ENCODE measurements around the gene MPST.

Gene MPST

DNA sequence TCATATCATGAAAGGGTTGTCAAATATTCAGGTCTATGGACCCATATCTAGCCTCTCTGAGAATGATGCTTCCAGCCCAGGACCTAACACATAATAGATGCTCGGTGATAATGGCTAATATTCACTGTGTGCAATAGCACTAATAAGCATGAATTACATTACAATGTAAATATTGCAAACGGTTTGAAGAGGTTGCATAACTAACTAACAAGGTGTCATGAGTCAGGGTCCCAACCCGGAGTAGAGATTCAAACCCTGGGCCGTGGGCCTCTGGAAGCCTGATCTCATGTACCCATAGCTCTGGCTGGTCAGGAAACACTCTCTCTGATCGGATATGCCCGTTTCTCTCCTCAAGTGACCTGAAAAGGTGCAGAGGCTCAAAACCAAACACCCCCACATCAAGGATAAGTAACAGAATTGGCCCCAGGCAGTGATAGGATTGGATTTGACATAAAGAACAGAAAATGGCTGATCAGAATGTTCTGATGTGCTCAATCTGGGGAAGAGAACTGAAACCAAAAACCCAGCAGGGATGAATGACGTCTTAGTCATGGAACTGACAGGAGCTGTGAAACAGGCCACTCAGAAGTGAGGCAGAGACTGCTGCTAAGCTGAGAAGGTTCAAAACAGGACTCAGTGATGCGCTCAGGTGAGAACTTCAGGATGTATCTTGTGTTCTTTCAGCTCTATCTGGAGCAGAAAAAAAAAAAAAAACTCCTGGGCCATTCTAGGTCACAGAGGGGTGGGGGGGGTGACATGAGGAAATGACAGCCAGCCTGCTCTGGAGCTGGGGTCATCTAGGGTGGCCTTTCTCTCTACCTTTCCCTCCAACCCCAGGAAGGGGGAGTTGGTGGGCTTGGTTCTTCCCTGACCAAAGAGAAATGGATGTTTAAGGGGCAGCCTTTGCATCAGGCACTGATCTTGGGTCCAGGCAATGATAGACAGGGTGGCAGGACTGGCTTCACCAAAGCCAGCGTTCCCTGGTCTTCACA lies 25.4 kb downstream of the MPST start:
- no peak for DNase-seq (ENCODE audit: low read depth in 2 of 2)

DNA sequence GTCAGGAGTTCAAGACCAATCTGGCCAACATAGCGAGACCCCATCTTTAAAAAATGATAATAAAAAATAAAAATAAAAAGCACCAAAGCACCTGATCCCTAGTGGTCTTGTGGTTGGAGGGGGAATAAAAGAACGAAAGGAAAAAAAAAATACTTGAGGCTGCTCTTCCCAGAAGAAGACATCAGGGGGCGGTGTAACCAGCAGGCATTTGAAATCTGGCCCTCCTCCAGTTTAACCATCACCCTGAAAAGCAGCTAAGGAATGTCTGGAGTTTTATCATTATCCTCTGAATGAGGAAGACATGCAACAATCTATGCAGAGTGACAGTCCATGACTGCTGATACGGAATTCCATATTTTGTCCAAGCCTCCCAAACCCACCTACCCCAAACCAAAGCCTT lies 26.4 kb downstream of the MPST start:
- no peak for DNase-seq (ENCODE audit: low read depth in 2 of 2)

DNA sequence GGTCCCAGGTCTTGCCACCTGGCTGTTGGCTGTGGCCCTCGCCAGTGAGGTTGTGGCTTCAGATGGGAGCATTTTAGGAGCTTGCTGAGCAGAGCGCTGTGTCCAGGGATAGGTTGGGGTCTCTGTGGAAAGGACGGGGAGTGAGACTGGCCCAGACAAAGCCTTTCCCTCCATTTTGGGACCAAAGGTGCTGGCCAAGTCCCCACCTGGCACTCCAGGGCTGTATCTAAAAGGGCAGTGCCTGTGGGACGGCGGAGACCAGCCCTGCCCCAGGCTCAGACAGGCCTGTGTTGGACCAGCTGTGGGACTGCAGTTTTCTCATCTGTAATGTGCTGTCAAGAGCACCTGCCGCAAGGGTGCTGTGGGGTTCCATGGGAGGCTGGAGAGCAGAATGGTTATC lies 27.0 kb downstream of the MPST start:
- DNase-seq (ENCODE audit: low read depth in 2 of 2): no peak

DNA sequence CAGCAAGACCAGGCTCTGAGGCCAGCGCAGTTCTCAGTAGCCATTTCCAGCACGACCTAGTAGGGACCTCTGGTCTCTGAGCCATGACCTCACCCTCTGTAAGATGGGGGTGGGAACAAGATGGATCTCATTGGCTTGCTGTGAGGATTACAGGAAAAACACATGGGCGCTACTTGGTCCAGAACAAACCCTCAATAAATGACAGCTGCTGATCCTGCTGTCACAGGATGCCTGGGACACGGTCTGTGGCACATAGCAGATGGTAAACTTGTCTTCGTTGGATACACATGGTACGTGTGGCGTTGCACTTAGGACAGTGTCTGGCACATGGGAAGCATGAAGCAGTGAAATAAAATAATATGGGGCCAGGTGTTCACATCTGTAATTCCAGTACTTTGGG lies 27.5 kb downstream of the MPST start:
- no peak for DNase-seq (ENCODE audit: low read depth in 2 of 2)

DNA sequence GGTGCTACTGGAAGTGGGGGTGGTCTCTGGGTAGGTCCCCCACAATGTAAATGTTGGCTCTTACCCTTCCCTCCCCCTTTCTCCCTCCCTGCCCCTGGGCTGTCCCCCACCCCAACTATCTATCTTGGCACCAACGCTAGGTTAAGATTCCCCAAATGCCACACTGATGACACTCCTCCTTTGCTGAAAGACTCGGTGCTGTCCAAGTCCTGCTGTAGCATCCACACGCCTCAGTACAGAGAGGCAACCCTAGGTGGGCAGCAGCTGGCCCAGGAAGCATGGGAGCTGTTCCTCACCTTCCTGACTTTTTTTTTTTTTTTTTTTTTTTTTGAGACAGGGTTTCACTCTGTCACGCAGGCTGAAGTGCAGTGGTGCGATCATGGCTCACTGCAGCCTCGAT lies 28.6 kb downstream of the MPST start:
- no peak for DNase-seq (ENCODE audit: low read depth in 2 of 2)

DNA sequence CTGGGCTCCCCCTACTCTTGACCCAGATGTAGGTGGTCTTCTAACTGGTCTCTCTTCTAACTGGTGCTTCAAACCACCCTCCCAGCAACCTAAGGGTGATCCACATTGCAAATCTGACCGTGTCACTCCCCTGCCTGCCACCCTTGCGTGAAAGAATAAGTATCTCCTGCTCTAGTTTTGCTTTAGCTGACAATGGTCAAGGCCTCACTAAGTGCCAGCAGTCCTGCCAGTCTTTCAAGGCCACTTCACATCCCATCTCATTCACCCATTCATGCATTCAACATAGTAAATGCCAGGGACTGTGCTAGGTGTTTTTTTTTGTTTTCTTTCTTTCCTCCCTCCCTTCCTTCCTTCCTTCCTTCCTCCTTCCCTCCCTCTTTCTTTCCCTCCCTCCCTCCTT lies 29.7 kb downstream of the MPST start:
- DNase-seq (ENCODE audit: low read depth in 2 of 2): no peak

DNA sequence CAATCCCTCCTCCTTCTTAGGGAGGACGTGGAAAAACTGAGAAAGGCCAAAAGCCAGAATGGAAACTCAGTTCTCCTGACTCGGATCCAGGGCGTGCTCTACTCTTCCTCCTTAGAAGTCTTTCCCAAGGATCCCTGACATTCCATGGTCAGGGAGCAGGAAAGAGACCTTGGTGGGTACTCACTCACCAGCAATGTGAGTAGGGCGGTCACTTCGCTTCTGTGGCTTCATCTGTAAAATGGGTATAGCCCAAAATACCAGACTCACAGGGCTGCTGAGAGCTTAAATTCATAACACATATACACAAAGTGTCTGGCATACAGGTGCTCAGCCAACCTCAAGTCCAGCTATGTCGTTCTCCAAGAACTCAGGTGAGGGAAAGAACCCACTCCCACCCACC lies 31.4 kb downstream of the MPST start:
- DNase-seq (ENCODE audit: low read depth in 2 of 2): no peak

DNA sequence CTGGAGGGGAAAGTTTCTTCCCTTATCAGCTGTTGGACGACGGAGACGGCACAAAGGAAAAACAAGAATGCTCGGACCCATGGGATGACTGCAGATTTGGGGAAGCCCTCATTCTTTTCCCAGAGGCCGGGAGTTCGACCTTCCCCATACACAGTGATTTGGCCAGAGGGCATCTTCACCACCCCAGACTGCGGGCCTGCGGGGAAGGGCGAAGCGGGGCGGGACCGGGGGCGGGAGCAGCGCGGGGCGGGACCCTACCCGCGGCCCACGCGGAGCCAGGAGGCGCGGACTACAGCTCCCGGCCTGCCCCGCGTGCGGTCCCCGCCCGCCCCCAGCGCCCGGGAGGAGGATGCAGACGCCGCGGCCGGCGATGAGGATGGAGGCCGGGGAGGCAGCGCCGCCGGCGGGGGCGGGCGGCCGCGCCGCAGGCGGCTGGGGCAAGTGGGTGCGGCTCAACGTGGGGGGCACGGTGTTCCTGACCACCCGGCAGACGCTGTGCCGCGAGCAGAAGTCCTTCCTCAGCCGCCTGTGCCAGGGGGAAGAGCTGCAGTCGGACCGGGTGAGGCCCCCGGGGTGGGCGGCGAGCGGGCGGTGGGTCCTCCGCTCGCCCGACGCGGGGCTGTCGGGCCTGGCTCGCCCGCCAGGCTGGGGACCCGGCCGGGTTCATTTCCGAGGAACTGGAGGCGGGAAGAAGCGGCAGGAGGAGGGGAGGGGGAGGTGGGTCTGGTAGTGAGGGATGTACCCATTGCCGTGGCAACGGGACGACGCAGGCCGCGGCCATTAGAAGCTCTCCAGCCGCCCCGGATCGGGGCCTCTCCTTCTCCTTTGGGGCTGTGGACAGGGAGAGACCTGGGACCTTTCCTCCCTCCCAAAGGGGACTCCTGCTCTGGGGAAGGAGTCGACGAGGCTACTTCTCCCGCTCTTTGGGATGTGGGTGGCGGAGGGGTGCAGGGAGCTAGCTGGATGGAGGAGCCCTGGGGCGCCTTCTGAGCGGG lies 32.1 kb downstream of the MPST start, which contains the start of gene KCTD17:
Gene KCTD17, plus strand, starts transcription at position 352 of the 995 bp plus-strand sequence. Its CDS starts 19 bp downstream, at position 371.
- peak; percentile 75 to 77 for DNase-seq (ENCODE audit: low read depth in 2 of 2)

DNA sequence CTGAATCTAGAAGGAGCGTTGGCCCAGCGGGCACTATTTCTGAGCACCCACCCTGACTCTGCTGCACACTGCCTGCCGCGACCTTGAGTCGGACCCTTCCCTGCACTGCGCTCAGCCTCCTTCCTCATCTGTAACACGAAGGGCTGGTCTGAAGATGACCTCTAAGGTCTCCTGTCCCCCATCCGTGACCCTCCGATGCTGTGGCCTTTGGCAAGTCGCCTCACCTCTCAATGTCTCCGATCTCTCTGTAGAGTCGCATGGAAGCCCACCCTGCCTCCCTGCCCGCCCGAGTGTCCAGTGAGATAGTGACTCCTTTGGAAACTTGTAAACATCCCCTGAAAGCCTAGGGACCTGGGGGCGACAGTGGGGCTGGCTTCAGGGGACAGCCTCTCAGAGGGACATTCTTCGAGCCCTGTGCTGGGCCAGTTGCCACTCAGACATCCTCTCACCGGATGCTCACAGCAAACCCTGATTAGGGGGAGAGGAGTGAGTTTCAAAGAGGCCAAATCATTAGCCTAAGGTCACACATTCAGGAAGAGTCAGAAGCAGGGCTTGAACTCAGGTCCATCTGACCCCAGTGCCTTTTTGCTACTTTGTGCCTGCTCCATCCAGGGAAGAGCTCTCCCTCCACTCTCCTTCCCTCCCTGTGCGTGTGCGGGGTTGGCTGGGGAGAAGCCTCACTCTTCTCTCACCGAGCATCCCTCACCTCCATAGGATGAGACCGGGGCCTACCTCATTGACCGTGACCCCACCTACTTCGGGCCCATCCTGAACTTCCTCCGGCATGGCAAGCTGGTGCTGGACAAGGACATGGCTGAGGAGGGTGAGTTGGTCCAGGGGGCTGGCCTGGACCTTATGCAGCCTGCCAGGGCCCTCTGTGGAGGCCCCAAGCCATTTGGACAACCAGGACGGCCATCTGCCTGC lies 33.1 kb downstream of the MPST start:
- no peak for DNase-seq (ENCODE audit: low read depth in 2 of 2)

DNA sequence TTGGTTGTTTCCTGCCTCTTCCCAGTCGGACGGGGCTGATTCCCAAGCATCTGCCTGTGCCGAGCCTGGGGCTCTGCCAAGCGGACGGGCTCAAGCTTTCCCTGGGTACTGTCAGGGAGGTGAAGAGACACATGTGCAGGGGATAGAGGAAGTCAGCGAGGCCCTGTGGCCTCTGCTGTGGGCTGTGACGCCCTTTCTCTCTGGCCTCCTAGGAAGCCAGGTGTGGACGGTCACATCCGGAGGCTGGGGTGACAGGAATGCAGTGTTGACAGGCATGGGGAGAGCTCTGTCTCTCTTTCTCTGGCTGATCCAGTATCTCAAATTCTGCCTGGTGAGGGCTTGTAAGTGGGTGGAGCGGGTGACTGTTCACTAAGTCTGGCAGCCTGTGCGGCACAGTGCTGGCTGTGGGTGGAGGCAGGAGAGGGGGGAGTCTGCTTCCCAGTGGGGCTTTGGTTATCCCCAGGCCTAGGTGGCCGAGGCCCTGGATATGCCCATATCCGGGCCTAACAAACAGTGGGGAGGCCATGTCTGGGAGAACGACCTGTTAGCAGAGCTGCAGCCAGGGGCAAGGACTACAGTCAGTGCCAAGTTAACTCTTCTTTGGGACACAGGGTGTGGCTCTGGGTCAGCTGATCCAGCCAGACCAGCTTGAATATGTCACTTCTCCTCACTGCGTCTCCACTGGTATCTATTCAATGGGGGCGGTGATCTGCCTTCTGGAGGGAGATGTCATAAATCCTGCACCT lies 33.9 kb downstream of the MPST start:
- no peak for DNase-seq (ENCODE audit: low read depth in 2 of 2)

DNA sequence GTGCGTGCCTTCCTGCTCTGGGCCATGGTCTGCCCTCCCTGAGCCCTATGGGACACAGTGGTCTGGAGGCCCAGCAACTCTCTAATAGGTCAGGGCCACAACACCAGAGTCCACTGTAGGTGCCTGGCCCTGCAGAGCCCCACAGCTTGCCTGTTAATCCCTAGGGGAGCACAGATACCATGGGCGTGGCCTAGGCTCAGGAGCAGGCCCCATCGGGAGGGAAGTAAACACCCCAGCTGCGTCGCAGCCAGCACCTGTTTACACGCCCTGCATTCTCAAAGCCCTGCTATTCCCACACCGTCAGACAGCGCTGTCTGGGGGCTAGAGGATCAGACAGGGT lies 34.5 kb downstream of the MPST start:
- no peak for DNase-seq (ENCODE audit: low read depth in 2 of 2)

DNA sequence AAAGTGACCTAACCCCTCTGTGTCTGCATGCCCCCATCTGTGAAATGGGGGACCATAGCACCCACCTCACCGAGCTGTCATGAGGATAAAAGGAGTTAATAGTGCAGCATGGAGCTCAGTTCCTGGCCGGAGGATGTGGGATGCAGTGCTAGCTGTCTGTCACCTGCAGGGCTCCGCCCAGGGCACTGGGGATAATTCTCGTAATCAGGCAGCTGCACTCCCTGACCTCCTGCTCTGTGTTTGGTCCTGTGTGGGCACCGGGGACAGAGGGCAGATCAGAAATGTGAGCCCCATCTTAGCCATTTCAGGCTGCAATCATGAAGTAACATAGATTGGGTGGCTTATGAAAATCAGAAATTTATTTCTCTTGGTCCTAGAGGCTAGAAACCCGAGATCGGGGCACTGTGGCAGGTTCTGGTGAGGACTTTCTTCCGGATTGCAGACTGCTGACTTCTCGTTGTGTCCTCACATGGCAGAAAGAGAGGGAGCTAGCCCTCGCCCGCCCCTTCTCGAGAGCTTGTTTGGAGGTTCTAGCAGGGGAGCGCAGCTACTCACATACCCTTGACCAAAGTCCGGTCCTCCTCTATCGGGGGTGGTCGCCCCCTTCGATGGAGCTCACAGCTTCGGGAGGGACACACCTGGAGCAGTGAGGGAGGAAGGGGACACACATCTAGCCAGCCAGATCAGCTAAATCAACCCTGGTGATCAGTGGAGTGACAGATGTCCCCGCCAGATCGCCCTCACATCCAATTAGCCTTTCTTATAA lies 35.2 kb downstream of the MPST start:
- no peak for DNase-seq (ENCODE audit: low read depth in 2 of 2)

DNA sequence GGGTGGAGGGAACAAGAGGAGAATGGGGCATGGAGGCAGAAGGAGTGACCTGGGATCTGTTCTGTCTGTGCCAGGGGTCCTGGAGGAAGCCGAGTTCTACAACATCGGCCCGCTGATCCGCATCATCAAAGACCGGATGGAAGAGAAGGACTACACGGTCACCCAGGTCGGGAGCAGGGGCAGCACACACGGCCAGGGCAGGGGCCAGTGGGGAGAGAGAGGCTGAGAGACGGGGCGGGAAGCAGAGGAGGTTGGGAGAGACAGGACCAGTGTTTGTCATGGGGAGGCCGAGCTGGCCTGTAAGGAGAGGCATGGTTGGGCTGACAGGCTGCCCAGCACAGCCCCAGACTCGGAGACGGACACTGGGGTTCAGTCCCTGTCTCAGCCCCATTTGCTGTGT lies 36.7 kb downstream of the MPST start:
- no peak for DNase-seq (ENCODE audit: low read depth in 2 of 2)

DNA sequence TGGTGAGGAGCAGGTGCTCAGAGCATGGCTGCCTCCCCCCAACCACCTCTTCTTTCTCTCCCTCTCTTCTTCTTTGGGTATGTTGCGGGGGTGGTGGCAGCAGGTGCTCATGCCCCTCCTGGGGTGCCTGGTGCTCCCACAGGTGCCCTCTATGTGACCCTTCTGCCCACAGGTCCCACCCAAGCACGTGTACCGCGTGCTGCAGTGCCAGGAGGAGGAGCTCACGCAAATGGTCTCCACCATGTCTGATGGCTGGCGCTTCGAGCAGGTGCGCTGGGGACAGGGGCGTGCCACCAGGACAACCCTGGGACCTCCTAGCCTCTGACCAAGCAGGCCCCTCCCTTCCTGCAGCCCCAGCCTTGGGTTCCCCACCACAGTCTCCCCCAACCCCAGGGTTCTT lies 37.7 kb downstream of the MPST start:
- DNase-seq (ENCODE audit: low read depth in 2 of 2): no peak

DNA sequence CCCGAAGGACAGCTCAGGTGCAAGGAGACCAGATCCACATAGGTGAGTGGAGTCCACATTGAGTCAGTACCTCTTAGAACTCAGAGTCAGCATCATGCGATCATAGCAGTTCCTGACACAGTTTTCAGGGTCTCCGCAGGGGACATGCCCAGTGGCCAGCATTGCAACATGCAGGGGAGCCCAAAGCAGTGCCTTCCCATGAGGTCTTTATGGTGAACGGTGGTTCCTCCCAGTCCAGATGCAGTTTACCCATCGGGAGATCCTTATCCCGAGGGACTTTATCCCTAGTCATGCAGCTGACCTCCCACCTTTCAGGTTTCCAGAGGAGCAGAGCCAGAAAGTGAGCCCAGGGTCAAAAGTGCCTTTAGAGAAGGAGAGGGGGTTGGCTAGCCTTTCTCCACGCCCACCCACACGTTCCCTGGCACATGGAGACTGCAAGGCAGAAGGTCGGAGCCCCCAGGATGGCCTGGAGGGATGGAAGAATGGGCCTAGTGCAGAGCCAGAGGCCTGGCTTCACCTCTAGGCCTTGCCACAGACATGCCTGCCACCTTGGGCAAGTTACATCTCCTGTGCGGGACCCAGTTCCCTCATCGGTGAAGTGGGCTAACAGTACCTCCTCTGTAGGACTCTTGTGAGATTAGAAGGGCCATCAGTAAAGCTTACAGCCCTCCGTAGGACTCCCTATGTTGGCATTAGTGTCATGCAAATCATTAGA lies 38.4 kb downstream of the MPST start:
- DNase-seq (ENCODE audit: low read depth in 2 of 2): no peak

DNA sequence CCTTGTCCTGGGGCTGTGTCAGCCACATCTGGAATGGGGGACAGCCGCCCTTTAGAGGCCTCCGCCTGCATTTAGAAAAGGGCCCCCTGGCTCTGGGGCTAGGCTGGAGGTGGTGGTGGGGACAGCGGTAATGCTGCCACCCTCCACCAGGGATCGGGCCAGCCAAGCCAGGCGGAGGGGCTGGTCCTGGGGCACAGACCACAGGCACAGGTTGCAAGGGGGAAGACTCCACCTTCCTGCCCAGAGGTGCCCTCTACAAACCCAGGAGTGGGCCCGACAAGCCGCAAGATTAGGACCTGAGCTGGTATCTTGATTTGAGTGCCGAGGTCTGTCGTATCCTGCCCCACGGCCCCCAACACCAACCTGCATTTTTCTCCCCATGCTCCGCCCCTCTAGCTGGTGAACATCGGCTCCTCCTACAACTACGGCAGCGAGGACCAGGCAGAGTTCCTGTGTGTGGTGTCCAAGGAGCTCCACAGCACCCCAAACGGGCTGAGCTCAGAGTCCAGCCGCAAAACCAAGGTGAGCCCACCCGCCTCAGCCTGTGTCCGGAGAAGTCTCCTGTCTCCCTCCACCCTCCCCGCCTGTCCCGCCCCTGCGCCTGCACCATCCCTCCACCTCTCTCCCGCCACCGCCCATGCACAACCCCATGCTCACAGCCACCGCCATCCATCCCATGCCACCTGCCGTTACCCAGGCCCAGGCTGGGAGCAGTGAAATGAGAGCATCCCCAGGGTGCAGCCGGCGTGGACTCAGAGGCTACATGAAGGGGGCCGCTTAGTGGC lies 39.6 kb downstream of the MPST start:
- no peak for DNase-seq (ENCODE audit: low read depth in 2 of 2)

DNA sequence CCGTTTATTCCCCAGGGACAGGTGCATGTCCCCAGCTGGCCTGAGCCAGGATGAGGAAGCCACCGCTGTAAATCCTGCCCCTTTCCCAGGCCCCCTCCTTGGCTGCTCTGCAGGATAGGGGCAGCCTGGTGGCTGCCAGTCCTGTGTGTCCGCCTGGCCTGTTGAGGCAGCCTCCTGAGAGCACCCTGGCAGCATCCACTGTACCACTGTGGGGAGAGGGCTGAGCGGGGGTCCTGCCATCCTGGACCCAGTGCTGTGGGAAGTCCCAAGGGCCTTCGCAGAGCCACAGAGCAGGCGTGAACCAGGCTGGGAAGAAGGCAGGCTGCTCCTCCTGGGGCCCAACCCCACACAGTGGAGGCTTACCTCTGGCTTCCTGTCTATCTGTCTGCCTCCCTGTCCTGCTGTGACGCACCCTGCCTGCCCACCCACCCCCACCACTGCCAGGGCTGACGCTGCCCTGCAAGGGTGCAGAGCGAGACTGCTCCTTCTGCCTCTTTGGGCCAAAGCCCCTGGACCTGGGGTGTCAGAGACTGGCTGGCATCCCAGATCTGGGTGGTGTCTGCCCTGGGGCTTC lies 40.4 kb downstream of the MPST start:
- DNase-seq (ENCODE audit: low read depth in 2 of 2): no peak
